ENCODE data around the gene ZNF211.

ZNF211 gene

DNA sequence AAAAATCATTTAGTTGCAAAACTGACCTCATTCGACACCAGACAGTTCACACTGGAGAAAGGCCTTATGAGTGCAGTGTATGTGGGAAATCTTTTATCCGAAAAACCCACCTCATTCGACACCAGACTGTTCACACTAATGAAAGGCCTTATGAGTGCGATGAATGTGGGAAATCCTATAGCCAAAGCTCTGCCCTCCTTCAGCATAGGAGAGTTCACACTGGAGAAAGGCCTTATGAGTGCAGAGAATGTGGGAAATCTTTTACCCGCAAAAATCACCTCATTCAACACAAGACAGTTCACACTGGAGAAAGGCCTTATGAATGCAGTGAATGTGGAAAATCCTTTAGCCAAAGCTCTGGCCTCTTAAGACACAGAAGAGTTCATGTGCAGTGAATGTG, 26.0 kb upstream of the ZNF211 start:
- TF ChIP-seq, protein P1, sequence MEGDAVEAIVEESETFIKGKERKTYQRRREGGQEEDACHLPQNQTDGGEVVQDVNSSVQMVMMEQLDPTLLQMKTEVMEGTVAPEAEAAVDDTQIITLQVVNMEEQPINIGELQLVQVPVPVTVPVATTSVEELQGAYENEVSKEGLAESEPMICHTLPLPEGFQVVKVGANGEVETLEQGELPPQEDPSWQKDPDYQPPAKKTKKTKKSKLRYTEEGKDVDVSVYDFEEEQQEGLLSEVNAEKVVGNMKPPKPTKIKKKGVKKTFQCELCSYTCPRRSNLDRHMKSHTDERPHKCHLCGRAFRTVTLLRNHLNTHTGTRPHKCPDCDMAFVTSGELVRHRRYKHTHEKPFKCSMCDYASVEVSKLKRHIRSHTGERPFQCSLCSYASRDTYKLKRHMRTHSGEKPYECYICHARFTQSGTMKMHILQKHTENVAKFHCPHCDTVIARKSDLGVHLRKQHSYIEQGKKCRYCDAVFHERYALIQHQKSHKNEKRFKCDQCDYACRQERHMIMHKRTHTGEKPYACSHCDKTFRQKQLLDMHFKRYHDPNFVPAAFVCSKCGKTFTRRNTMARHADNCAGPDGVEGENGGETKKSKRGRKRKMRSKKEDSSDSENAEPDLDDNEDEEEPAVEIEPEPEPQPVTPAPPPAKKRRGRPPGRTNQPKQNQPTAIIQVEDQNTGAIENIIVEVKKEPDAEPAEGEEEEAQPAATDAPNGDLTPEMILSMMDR (IDR thresholded peaks at IDR 0.05; ENCODE audit: low read depth, low read length), result no peak
- Histone ChIP-seq H3K36me3 (peaks cover 43% of the 10 kb centered on the region), H3K27me3 (ENCODE audit: insufficient read depth, low read depth, severe bottlenecking) (no peaks in the 10 kb centered on the region), H3K9me3 (ENCODE audit: severe bottlenecking) (no peaks in the 10 kb centered on the region), H3K27ac (no peak overlapping the region), H3K4me3 (ENCODE audit: low read depth, low read length) (no peak overlapping the region)
- DNase-seq, result no peak

DNA sequence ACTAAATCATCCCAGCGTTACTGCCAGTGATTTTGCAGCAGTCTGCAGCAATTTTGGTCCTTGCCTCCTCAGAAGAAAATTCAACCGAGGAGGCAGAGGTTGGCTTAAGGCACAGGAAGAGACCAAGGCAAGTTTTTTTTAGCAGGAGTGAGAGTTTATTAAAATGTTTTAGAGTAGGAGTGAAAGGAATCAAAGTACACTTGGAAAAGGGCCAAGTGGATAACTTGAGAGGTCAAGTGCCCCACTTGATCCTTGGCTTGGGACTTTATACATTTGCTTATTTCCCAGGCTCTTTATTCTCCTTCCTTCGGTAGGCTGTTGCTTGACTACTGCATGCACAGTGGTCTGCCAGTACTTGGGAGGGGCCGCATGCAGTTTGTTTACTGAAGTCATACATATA, 21.9 kb upstream of the ZNF211 start:
- TF ChIP-seq, protein P1 (IDR thresholded peaks at IDR 0.05; ENCODE audit: low read depth, low read length), result no peak
- Histone ChIP-seq H3K27me3 (ENCODE audit: insufficient read depth, low read depth, severe bottlenecking) (no peaks in the 10 kb centered on the region), H3K36me3 (peaks cover 32% of the 10 kb centered on the region), H3K27ac (no peak overlapping the region), H3K9me3 (ENCODE audit: severe bottlenecking) (peaks cover 9% of the 10 kb centered on the region), H3K4me3 (ENCODE audit: low read depth, low read length) (no peak overlapping the region)
- DNase-seq, result no peak

- peak; percentile 92 for DNase-seq
- no peaks in the 10 kb centered on the region for H3K27me3 ChIP-seq (ENCODE audit: insufficient read depth, low read depth, severe bottlenecking)
- TF ChIP-seq, protein P1 (IDR thresholded peaks at IDR 0.05; ENCODE audit: low read depth, low read length), result no peak
- peaks cover 46% of the 10 kb centered on the region for H3K36me3 ChIP-seq
- peaks cover 11% of the 10 kb centered on the region for H3K9me3 ChIP-seq (ENCODE audit: severe bottlenecking)
- peak within 1 kb of the TSS; percentile 99 for H3K4me3 ChIP-seq (ENCODE audit: low read depth, low read length)
- H3K27ac ChIP-seq, result peak within 1 kb of the TSS; percentile 73
These were observed 18.8 kb upstream of the ZNF211 start, which contains the start of gene ZNF134 for GRCh38 chr19:57613941-57614743. ZNF134 (plus strand) TSS chr19:57614242; CDS start chr19:57619469, 5,227 bp downstream.

- H3K36me3 ChIP-seq, result peaks cover 58% of the 10 kb centered on the region
- peaks cover 23% of the 10 kb centered on the region for H3K9me3 ChIP-seq (ENCODE audit: severe bottlenecking)
- TF ChIP-seq, protein P1 (IDR thresholded peaks at IDR 0.05; ENCODE audit: low read depth, low read length), result no peak
- H3K4me3 ChIP-seq (ENCODE audit: low read depth, low read length), result no peak overlapping the region
- no peak overlapping the region for H3K27ac ChIP-seq
- no peak for DNase-seq
- no peaks in the 10 kb centered on the region for H3K27me3 ChIP-seq (ENCODE audit: insufficient read depth, low read depth, severe bottlenecking)
These were observed 17.6 kb upstream of the ZNF211 start for GRCh38 chr19:57615346-57615745.

DNA sequence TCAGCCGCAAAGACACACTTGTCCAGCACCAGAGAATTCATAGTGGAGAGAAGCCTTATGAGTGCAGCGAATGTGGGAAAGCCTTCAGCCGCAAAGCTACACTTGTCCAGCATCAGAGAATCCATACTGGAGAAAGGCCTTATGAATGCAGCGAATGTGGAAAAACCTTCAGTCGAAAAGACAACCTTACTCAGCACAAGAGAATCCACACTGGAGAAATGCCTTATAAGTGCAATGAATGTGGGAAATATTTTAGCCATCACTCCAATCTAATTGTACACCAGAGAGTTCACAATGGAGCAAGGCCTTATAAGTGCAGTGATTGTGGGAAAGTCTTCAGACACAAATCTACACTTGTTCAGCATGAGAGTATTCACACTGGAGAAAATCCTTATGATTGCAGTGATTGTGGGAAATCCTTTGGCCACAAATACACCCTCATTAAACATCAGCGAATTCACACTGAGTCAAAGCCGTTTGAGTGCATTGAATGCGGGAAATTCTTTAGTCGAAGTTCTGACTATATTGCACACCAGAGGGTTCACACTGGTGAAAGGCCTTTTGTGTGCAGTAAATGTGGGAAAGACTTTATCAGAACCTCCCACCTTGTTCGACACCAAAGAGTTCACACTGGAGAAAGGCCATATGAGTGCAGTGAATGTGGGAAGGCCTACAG, 12.2 kb upstream of the ZNF211 start:
- H3K4me3 ChIP-seq (ENCODE audit: low read depth, low read length), result no peak overlapping the region
- peaks cover 29% of the 10 kb centered on the region for H3K9me3 ChIP-seq (ENCODE audit: severe bottlenecking)
- no peak for DNase-seq
- TF ChIP-seq, protein P1 (IDR thresholded peaks at IDR 0.05; ENCODE audit: low read depth, low read length), result no peak
- no peak overlapping the region for H3K27ac ChIP-seq
- peaks cover 85% of the 10 kb centered on the region for H3K36me3 ChIP-seq
- no peaks in the 10 kb centered on the region for H3K27me3 ChIP-seq (ENCODE audit: insufficient read depth, low read depth, severe bottlenecking)
